Muscle of arm (tissue), 12 donors: ENCODE results near the gene ADAT2. TPM values are rescaled to one million over a fixed set of nuclear protein-coding genes. Genes with fewer than 3 reads are reported as not detected.

Source experiments
- DNase-seq: peaks from one replicate; pipeline ENCODE4 v3.0.0-alpha.2; 2013
- polyA plus RNA-seq, 12 donors: library from polyadenylated mRNA; unstranded; fragments of 120-200 nt; gene quantifications; one replicate each; pipeline ENCODE4 v1.2.1, GENCODE V29; 2013; ENCODE audit not compliant: insufficient read length in 12 of 12

The ADAT2 gene
- polyA plus RNA-seq, 12 donors, result 6.0 to 22.5 (median 12.8) TPM; not detected in 1

- DNase-seq, result no peak
These were observed 7.4 kb downstream of the ADAT2 start for GRCh38 chr6:143443096-143443495.

GRCh38 chr6:143441680-143442545, 8.6 kb downstream of the ADAT2 start:
- DNase-seq, result no peak

DNA sequence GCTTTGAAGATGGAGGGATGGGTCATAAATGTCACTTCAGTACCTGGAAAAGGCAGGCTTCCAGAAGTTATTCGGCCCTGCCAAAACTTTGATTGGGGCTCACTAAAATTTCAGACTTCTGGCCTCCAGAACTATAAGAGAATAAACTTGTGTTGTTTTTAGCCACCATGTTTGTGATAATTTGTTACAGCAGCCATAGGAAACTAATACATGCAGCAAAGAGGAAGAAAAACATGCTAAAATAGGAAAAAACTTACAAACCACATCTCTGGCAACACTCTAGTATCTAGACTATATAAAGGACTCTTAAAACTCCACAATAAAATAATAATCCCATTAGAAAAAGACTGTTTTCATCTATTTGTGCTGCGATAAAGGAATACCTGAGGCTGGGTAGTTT, 9.5 kb downstream of the ADAT2 start:
- no peak for DNase-seq

DNA sequence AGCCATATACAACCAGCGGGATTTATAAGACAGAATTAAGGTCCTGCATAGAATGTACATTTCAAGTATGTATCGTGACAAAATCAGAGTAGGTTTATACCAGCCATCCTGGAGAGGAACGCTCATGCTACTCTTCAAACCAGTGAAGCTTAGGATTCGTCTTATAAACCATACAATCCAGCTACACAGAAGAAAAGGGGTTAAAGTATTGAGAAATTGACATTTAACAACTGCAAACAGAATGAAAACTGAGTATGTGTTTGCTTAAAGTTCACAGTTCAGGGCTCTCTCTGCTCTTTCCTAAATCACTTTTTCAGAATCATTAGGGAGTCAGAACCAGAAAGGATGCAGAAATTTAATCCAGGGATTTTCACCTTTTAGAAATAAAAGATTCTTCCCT, 17.9 kb downstream of the ADAT2 start:
- no peak for DNase-seq

DNA sequence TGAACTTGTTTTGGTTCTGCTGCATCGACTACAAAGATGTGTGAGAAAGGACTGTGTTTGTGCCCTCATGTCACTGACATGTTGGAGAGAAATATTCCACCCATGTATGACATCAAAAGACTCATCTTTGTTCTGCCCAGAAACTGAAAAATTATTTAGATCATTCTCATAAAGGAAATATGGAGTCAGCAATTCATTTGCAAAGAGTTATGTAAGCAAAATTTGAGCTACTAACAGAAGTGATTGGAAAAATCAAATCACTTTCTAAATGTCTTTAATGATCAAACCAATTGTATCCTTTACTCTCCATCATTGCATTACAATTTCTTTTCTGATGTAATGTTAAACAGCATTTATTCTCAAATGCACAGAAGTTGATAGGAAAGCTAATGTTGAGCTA, 19.3 kb downstream of the ADAT2 start:
- no peak for DNase-seq

GRCh38 chr6:143429970-143430369, 20.5 kb downstream of the ADAT2 start:
- no peak for DNase-seq

- peak; percentile 84 for DNase-seq
These were observed 23.2 kb downstream of the ADAT2 start for GRCh38 chr6:143427109-143427817.

DNA sequence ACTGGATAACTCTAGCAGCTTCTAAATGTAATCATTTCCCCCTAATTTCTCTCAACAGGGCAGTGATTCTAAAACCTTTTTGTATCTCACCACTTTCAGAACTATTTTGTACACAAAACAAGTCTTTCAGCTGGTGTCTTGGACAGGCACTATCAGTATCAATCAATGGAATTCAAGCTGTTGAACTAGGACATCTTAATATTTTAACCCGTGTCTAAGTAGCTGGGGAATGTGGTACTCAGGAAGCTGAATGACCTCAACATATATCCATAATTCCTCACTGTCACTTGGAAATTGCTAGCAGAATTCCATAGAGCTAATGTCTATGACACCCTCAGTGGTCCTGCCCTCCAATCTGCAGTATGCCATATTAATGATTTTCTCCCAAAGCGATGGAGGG, 24.5 kb downstream of the ADAT2 start:
- DNase-seq, result no peak

DNA sequence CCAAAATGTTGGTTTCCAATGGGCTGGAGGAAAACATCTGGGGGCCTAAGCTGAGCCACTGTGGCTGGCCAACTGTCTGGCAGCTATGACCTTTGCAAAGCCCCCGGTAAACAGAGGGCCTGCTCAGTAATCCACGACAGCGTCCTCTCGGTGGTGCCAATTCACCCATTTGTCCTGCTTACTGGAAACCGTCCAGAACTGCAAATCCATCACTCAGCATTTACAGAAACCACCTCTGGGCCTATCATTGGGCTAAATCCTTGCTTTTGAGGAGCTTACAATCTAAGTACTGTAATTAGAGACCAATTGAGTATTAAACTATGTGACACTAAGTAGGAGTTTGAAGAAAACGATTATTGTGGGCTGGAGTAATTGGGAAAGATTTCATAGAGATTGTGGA, 31.0 kb downstream of the ADAT2 start:
- DNase-seq, result no peak

- no peak for DNase-seq
These were observed 35.7 kb downstream of the ADAT2 start for GRCh38 chr6:143414769-143415168.

DNA sequence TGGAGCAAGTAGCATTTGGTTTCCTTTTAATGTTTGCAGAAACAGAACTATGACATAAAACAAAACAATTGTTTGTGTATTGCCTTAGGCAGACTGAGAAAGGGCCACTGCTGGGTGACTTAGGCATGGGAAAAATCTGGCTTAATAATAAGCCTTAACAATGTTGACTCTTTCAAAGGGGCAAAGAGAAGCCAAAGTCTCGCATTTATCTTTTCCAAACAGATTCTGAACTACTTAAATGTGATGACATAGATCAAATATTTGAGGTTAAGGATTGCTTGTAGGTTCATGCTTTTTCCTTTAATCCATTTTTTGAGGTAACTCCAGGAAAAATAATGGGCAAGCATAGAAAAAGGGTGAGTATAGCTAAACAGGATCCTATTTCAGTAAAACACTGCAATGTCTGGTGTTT, 39.6 kb downstream of the ADAT2 start:
- DNase-seq, result no peak

DNA sequence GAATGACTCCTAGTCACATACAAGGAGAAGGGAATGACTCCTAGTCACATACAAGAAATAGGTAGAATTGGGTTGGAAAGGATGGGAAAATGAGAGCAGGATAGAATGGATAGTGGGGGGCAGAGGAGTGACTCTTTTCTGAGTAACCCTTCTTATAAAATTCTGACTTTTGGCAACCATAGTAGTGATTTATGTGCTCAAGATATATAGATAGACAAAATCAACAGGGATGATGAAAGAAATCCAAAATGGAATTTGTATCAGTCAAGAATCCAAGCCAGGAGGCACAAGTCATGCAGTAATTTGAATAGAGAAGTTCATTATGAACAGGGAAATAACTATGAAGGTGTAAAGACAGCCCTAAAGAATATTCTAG, 41.7 kb downstream of the ADAT2 start:
- DNase-seq, result no peak

DNA sequence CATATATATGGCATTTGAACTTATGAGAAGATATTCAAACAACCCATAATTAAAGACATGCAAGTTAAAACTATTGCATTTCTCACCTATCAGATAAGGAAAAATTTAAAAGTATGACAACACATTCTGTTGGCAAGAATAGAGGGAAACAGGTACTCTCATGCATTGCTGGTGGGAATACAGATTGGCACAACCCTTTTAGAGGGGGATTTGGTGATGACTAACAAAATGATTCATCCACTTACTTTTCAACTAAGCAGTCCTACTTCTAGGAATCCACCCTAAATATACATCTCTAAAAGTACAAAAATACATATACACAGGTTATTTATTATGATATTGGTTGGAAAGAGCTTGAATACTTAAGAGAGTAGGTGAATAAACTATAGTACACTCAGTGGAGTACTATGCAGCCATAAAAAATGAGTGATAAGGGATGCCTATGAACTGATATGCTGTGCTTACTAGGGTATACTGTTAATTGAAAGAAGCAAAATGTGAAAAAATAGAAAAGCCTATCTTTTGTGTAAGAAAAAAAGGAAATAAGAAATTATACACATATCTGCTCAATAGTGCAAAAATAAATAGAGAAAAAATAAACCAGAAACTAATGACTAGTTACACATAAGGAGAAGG, 42.2 kb downstream of the ADAT2 start:
- no peak for DNase-seq

GRCh38 chr6:143406673-143407072, 43.8 kb downstream of the ADAT2 start:
- DNase-seq, result no peak

- no peak for DNase-seq
These were observed 44.9 kb downstream of the ADAT2 start for GRCh38 chr6:143405373-143406154.

- no peak for DNase-seq
These were observed 47.7 kb downstream of the ADAT2 start for GRCh38 chr6:143402721-143403336.

DNA sequence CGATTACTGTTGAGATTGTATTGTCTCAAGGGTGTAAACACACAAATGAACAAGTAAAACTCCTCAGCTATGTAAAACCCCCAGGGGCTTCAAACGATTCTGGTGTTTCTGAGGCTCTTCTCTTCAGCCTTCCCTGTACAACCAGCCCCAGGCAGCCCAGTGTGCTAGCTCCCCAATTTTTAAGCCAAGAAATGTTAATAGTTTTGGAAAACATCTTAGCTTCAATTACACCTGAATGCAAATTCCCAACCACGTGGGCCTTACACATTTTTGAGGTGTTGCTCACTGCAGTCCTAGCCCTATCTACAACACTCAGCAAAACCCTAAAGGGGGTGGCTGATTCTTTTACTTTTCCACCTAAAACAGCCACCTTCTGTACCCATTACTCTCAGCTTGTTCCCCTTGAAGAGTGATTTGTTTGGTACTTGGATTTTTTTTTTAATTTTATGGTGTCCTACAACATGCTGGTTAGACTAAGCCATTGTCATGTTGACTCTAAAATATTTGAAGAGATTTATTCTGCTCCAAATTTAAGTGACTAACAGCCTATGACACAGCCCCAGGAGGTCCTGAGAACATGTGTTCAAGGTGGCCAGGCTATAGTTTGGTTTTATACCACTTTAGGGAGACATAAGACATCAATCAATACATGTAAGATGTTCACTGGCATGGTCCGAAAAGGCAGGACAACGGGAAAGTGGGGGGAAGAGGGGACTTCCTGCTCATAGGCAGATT, 48.7 kb downstream of the ADAT2 start:
- no peak for DNase-seq

DNA sequence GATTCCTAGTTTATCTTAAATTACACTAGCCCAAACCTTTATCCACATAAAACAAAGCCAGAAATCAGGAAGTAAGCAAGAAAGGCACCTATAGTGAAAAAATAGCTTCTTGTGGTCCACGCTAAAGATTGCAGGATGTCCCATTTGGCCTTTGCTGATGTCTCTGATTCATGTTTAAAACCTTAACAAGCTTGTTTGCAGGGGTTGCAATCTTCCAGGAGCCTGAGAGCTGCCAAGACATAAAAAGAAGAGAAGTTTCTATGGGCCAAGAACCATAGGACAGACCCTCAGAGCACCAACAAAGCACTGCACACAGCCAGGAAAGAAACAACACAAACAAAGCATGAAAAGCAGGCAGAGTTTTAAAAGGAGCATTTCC, 49.4 kb downstream of the ADAT2 start:
- DNase-seq, result no peak

DNA sequence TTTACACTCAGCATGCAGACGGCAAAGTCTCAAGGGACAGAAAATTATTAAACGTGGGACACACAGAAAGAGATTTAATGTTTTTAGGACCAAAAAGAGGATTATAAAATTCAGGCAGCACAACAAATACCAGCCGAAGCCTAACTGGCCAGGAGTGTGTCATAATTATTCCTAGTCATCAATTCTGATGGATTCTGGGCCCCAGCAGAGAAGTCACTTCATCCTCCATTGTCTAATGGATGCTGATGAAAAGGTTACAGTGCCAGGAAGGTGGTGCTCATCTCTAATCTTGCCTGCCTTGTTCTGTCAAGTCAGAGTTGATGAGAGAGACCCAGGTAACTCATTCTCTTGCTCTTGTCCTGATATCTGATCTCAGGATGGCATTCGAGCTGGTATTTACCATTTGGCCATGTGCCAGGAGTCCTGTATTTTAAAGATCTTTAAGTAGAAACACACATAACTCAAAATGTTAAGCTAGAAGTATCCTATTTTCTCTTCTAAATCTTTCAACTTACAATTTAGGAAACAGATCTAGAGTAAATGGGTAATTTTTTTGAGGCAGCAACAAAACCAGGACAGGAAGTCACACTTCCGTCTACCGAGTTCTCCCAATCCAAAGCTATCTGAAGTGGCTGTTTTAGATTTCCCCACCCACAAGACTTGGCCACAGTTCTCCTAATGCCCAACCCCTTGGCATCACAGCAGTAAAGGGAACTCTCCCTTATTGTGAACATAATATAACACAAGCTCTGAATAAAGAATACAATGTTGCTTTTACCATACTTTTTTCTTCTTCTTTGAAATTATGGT, 50.0 kb downstream of the ADAT2 start:
- no peak for DNase-seq

- DNase-seq, result peak; percentile 49
These were observed 50.7 kb downstream of the ADAT2 start for GRCh38 chr6:143399775-143400174.
